Measurements from ENCODE around the gene OSER1.

Gene OSER1

DNA sequence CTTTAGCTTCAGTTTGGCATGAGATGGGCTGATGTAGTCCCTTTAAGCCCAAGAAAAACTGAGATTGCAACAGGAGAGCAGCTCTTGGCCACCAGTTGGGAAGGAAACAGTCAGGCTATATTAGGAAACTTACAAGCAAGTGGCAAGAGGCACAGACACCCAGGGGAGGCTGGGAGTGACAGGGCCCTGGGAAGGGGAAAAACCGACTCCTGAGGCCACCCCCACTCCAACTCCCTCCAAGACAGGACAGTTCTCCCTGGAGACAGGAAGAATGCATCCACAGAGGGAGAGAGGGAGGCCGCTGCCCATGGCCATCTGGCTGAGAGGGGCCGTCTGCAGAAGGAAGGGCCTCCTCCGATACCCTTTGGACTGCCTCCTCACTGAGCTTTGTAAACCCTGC lies 44.1 kb downstream of the OSER1 start:
- no peak overlapping the region for H3K4me3 ChIP-seq (ENCODE audit: low read depth, low read length)
- CTCF ChIA-PET, result interaction anchor here (0.9 to 1.9 kb wide), 3 partner anchors 23 to 50 kb away, joined by 3 to 9 read pairs (median 8); no protein-coding TSS in a partner anchor

DNA sequence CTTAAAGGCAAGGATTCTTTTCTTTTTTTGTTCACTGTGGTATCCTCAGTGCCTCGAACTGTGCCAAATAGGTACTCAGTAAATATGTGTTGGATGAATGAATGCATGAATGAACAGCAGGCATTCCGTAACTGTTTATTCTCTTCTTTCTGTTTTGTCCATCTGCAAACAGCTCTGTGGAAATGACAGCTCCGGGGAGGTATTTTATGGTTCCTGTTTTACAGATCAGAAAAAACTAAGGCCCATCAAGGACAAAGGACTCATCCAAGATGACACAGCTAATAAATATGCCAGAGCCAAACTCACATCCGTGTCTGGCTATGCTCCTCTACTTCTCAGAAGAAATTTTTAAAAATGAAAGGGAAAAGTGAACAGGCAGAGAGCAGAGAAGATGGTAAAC lies 44.6 kb downstream of the OSER1 start:
- TF ChIP-seq ZNF133 (tag by site-specific recombination; IDR thresholded peaks at IDR 0.05) (no peak), ZNF701 (tag by site-specific recombination; IDR thresholded peaks at IDR 0.05) (no peak), ZBTB48 (tag by site-specific recombination; IDR thresholded peaks at IDR 0.05) (no peak), ZNF292 (tag by site-specific recombination; IDR thresholded peaks at IDR 0.05; ENCODE audit: borderline replicate concordance, low read depth) (no peak), FEZF1 (tag by site-specific recombination; IDR thresholded peaks at IDR 0.05) (no peak)
- TF ChIP-seq, protein P1, sequence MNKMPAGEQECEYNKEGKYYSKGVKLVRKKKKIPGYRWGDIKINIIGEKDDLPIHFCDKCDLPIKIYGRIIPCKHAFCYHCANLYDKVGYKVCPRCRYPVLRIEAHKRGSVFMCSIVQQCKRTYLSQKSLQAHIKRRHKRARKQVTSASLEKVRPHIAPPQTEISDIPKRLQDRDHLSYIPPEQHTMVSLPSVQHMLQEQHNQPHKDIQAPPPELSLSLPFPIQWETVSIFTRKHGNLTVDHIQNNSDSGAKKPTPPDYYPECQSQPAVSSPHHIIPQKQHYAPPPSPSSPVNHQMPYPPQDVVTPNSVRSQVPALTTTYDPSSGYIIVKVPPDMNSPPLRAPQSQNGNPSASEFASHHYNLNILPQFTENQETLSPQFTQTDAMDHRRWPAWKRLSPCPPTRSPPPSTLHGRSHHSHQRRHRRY (tag by site-specific recombination; IDR thresholded peaks at IDR 0.05), result no peak
- TF ChIP-seq, protein P2, sequence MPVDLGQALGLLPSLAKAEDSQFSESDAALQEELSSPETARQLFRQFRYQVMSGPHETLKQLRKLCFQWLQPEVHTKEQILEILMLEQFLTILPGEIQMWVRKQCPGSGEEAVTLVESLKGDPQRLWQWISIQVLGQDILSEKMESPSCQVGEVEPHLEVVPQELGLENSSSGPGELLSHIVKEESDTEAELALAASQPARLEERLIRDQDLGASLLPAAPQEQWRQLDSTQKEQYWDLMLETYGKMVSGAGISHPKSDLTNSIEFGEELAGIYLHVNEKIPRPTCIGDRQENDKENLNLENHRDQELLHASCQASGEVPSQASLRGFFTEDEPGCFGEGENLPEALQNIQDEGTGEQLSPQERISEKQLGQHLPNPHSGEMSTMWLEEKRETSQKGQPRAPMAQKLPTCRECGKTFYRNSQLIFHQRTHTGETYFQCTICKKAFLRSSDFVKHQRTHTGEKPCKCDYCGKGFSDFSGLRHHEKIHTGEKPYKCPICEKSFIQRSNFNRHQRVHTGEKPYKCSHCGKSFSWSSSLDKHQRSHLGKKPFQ (tag by site-specific recombination; IDR thresholded peaks at IDR 0.05), result no peak
- TF ChIP-seq, protein P3, sequence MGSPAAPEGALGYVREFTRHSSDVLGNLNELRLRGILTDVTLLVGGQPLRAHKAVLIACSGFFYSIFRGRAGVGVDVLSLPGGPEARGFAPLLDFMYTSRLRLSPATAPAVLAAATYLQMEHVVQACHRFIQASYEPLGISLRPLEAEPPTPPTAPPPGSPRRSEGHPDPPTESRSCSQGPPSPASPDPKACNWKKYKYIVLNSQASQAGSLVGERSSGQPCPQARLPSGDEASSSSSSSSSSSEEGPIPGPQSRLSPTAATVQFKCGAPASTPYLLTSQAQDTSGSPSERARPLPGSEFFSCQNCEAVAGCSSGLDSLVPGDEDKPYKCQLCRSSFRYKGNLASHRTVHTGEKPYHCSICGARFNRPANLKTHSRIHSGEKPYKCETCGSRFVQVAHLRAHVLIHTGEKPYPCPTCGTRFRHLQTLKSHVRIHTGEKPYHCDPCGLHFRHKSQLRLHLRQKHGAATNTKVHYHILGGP (tag by site-specific recombination; IDR thresholded peaks at IDR 0.05), result no peak
- Histone ChIP-seq H3K9me3 (ENCODE audit: control insufficient read depth, insufficient read depth, low read depth, low read length) (no peaks in the 10 kb centered on the region), H3K27ac (ENCODE audit: extremely low read depth, low read depth, low read length) (no peak overlapping the region), H3K36me3 (ENCODE audit: control insufficient read depth in 2 of 2, insufficient read depth in 1 of 2, low read length in 2 of 2) (no peaks in the 10 kb centered on the region), H3K4me3 (ENCODE audit: low read depth, low read length) (no peak overlapping the region), H3K4me1 (ENCODE audit: control insufficient read depth, insufficient read depth, low read length) (no peaks in the 10 kb centered on the region)
- ChIA-PET POLR2A (interaction anchor here (0.9 to 1.4 kb wide), 3 partner anchors 12 to 45 kb away, joined by 3 to 4 read pairs (median 3); partner anchors contain the start of gene OSER1), CTCF (interaction anchor here (1.0 to 2.5 kb wide), 3 partner anchors 24 to 49 kb away, joined by 3 to 9 read pairs (median 8); no protein-coding TSS in a partner anchor)

More for the DNA sequence above, 44.1 kb downstream of the OSER1 start:
- POLR2A ChIA-PET, result interaction anchor here (1.3 to 1.4 kb wide), 2 partner anchors 44 to 45 kb away, joined by 3 to 4 read pairs; partner anchors contain the start of gene OSER1
- no peaks in the 10 kb centered on the region for H3K9me3 ChIP-seq (ENCODE audit: control insufficient read depth, insufficient read depth, low read depth, low read length)
- no peak for TF ChIP-seq GFI1B (tag by site-specific recombination; IDR thresholded peaks at IDR 0.05)
- TF ChIP-seq, protein P4, sequence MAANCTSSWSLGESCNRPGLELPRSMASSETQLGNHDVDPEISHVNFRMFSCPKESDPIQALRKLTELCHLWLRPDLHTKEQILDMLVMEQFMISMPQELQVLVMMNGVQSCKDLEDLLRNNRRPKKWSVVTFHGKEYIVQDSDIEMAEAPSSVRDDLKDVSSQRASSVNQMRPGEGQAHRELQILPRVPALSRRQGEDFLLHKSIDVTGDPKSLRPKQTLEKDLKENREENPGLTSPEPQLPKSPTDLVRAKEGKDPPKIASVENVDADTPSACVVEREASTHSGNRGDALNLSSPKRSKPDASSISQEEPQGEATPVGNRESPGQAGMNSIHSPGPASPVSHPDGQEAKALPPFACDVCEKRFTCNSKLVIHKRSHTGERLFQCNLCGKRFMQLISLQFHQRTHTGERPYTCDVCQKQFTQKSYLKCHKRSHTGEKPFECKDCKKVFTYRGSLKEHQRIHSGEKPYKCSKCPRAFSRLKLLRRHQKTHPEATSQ (tag by site-specific recombination; IDR thresholded peaks at IDR 0.05), result no peak
- TF ChIP-seq ZNF133 (tag by site-specific recombination; IDR thresholded peaks at IDR 0.05), result no peak
- no peak for TF ChIP-seq ZNF311 (tag by site-specific recombination; IDR thresholded peaks at IDR 0.05; ENCODE audit: borderline replicate concordance)
- no peak for TF ChIP-seq ZNF248 (tag by site-specific recombination; IDR thresholded peaks at IDR 0.05)
- no peak for TF ChIP-seq ZNF211 (tag by site-specific recombination; IDR thresholded peaks at IDR 0.05; ENCODE audit: low read depth)
- TF ChIP-seq, protein P5, sequence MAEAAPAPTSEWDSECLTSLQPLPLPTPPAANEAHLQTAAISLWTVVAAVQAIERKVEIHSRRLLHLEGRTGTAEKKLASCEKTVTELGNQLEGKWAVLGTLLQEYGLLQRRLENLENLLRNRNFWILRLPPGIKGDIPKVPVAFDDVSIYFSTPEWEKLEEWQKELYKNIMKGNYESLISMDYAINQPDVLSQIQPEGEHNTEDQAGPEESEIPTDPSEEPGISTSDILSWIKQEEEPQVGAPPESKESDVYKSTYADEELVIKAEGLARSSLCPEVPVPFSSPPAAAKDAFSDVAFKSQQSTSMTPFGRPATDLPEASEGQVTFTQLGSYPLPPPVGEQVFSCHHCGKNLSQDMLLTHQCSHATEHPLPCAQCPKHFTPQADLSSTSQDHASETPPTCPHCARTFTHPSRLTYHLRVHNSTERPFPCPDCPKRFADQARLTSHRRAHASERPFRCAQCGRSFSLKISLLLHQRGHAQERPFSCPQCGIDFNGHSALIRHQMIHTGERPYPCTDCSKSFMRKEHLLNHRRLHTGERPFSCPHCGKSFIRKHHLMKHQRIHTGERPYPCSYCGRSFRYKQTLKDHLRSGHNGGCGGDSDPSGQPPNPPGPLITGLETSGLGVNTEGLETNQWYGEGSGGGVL (tag by site-specific recombination; IDR thresholded peaks at IDR 0.05), result no peak
- TF ChIP-seq, protein P6, sequence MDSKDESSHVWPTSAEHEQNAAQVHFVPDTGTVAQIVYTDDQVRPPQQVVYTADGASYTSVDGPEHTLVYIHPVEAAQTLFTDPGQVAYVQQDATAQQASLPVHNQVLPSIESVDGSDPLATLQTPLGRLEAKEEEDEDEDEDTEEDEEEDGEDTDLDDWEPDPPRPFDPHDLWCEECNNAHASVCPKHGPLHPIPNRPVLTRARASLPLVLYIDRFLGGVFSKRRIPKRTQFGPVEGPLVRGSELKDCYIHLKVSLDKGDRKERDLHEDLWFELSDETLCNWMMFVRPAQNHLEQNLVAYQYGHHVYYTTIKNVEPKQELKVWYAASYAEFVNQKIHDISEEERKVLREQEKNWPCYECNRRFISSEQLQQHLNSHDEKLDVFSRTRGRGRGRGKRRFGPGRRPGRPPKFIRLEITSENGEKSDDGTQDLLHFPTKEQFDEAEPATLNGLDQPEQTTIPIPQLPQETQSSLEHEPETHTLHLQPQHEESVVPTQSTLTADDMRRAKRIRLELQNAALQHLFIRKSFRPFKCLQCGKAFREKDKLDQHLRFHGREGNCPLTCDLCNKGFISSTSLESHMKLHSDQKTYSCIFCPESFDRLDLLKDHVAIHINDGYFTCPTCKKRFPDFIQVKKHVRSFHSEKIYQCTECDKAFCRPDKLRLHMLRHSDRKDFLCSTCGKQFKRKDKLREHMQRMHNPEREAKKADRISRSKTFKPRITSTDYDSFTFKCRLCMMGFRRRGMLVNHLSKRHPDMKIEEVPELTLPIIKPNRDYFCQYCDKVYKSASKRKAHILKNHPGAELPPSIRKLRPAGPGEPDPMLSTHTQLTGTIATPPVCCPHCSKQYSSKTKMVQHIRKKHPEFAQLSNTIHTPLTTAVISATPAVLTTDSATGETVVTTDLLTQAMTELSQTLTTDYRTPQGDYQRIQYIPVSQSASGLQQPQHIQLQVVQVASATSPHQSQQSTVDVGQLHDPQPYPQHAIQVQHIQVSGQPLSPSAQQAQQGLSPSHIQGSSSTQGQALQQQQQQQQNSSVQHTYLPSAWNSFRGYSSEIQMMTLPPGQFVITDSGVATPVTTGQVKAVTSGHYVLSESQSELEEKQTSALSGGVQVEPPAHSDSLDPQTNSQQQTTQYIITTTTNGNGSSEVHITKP (tag by site-specific recombination; IDR thresholded peaks at IDR 0.05), result peak; percentile 65; the same call in 1 of the 2 replicates
- H3K27ac ChIP-seq (ENCODE audit: extremely low read depth, low read depth, low read length), result no peak overlapping the region
- no peaks in the 10 kb centered on the region for H3K4me1 ChIP-seq (ENCODE audit: control insufficient read depth, insufficient read depth, low read length)
- no peaks in the 10 kb centered on the region for H3K36me3 ChIP-seq (ENCODE audit: control insufficient read depth in 2 of 2, insufficient read depth in 1 of 2, low read length in 2 of 2)

Data from HEK293 (cell line).